Measurements from ENCODE around the gene DCXR.

Gene DCXR

DNA sequence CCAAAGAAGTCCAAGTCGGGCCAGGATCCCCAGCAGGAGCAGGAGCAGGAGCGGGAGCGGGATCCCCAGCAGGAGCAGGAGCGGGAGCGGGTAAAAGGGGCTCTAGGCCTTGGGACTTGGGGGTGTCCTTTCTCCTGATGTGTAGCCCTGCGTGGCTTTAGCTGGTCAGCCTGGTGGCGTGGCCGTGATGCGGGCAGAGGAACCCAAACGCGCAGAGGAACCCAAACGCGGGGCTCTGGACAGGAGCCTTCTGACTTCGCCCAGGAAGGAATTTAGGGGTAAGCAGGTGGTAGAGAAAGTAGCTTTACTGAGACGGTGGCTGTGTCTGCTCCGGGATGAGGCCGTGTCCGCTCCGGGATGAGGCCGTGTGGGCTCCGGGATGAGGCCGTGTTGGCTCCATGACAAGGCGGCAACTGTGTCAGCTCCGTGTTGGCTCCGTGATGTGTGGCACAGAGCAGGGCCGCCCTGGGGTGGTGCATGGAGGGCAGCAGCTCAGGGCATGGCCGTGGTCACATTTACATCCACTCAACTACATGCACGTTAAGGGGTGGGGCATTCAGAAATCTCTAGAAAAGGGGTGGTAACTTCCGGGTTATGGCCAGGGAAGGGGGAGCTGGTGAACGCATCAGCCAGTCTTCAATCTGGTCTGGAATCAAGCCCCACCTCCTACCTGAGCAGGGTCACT is 40.6 kb downstream of the DCXR start:
- DNase-seq (ENCODE audit: low read depth): no peak

- DNase-seq (ENCODE audit: low read depth): no peak
Measured at GRCh38 chr17:81996232-81996756, 41.2 kb downstream of the DCXR start.

DNA sequence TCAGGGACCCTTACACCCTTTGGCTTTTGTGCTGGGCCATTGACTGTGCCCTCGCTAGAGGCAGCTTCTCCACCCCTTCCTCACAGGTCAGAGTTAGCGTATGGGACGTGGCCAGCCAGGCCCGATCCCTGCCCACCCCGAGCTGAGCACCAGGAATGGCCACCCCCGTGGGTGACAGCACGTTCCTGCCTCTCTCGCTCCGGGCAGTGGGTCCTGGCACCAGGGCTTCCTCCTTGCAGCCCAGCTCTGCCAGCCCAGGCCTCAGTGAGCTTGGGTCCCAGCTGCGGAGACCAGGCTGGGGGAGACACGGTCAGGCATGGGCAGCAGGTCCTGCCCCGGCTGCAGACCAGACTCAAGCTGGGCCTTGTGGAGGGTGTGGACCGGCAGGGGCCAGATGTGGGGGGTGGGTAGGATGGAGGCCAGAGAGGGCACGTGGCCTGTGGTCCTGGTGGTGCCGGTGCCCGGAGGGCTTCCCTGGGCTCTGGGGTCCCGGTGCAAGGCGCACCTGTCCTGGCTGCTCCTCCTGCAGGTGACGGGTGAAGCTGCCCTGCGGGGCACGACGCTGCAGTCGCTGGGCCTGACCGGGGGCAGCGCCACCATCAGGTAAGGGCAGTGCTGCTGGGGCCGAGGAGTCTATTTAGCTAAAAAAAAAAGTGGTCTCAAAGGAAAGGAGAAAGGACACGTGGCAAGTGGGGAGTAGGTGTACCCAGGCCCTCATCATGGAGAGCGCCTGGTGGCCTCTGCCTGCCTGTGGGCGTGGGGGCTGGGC is 41.9 kb downstream of the DCXR start:
- no peak for DNase-seq (ENCODE audit: low read depth)

GRCh38 chr17:81994593-81995462 is 42.7 kb downstream of the DCXR start:
- no peak for DNase-seq (ENCODE audit: low read depth)

DNA sequence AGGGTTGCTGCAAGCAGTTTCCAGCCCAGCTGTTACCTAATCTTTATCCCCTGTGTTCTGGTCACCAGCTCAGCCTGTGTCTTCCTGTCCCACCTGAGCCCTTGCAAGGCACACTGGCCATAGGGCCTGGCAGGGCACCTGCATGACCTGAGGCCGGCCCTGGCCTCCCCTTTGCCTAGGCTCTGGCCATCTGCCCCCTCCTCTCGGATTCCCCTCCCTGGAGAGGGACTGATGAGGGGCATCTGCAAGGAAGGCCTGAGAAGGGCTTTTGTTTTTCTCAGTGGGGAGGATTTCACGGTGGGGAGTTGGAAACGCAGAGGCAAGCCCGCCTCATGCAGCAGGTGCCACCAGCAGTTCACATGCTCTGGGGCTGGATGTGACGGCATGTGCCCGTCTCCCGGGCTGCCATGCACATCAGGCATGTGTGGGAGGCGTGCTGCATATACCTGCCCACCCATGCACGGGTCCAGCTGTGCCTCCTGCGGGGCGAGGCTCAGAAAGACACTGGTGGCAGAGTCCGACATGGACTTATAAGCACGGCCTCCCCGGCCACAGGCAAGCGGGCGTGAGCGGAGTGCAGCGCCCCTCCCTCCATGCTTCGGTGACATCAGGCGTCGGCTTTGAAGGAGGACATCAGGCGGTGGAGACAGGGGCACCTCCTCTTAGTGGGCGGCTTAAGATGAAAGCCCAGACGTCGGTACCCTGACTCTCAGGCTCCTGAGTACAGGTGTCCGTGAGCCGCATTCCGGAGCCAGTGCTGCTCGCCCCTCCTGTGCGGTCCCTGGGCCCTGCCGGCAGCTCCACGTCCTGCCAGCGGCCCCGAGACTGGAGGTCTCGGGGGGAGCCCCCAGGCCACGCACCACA is 43.5 kb downstream of the DCXR start:
- DNase-seq (ENCODE audit: low read depth): no peak

DNA sequence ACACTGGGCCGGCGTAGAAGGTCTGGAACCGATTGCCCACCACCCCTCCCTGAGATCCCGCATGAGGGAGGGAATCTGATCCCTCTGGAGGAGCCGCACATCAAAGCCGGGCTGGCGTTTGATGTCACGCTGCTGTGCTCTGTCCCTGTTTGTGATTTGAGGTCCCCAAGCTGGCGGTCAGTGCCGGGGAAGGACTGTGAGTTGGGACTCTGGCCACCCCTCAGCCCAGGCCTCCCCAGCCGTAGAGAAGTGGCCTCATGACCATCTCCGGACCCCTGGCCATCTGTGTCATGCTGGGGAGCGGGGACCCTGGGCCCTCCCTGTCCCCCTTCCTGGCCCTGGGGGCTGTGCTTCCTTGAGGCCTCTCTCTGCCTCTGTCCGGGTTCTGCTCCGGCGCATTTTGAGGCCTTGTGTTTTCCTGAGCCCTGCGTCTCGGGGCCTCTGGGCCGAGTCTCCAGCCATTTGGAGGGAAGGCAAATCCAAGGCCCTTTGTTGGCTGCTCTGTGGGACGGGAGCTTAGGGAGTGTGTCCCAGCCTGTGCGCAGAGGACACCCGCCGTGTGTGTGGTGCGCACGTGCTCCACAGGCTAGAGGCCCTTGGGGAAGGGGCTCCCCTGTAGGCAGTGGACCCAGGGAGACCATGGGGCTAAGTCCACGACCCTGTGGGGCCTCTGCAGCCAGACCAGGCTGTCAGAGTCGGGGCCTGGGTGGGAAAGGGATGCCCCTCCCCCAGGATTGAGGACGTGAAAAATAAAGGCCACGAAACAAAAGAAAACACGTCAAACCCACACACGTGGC is 45.0 kb downstream of the DCXR start:
- no peak for DNase-seq (ENCODE audit: low read depth)

DNA sequence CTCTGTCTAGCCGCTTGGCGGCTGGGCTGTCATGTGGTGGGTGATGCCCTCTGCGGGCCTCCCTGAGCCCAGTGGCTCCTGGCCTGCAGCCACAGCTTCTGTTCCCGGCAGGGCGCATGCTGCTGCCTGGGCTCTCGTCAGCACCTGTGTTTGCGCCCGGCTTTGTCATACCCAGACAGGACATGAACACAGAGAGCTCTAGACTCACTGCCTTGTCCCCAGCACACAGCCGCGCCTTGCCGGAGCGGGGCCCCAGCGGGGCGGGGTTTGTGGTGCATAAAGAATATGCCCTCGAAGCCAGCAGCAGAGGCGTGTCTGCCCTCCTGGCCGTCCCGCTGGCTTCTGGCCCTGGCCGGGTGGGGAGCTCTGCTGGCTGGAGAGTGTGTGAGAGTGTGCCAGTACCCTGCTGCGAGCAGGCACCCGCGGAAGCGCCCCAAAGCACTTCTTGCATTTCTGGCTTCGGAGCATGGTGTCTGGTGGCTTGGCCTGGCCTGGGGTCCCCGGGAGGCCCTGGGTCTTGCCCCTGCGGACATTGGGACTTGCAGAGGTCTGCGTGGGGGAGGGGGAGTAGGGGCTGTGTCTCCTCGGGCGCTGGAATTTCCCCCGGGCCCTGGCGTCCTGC is 45.7 kb downstream of the DCXR start:
- DNase-seq (ENCODE audit: low read depth): peak; percentile 40

DNA sequence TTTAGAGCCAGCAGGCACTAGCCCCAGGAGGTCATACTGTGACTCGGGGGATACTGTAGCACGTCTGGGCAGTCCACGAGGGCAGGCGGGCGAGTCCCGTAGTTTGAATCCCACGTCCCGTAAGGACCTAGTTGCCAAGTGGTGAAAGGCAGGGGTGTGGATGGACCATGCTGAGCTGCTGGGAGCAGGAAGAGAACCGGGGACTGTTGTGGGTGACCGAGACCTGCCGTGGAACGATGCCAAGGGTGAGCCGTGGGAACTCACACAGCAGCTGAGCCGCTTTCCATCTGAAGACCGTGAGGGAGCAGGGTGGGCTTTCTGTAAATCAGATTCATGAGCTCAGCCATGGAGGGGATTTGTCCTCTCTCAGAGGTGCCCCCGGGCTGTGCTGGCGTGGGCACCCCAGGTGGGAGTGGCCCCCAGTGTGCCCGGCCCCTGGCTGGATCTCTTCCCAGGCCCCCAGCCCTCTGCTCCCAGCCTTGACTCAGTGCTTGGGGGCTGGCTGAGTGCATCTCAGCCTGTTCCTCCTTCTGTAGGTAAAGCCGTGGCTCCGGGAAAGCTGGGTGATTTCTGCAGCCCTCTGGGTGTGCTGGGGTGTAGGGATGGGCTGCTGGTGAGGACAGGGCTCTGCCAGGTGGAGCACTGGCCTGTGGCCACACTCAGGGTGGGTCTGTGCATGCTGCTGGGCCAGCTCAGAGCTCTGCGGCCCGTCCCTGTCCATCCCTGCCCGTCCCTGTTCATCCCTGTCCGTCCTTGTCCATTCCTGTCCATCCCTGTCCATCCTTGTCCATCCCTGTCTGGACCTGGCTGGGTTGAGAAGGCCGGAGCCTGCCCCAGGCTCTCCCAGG is 46.4 kb downstream of the DCXR start:
- DNase-seq (ENCODE audit: low read depth): no peak

DNA sequence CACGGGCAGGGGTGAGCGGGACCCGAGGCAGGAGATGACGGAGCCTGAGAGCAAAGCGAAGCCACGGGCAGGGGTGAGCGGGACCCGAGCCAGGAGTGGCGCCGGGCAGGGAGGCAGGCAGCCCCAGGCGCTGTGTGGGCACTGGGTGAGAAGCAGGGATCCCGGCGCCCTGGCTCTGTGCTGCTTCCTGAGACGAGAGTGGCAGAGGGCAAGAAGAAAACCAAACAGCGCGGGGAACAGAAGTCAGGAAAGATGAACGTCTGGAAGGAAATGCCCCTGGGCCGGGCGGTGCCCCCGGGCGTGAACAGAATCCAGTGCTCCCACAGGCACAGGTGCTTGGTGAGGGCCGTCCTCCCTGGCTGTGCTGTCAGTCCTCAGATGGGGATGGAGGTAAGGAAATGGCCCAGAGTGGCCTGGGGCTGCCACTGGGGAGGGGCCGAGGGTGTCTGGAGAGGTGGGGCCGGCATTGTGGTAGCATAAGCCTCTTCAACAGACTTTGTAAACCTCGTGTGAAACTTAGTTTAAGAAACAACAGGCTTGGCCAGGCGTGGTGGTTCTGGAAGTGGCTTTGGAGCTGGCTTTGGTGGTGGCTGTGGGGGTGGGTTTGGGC is 50.2 kb downstream of the DCXR start:
- no peak for DNase-seq (ENCODE audit: low read depth)

- DNase-seq (ENCODE audit: low read depth): no peak
Measured at GRCh38 chr17:81986606-81987005, 50.9 kb downstream of the DCXR start.
